ENCODE measurements around the gene NHLRC2. TPM values are rescaled to one million over a fixed set of nuclear protein-coding genes. Genes with fewer than 3 reads are reported as not detected.
"Not testable (repeated sequence)": the region's sequence is repeated elsewhere in the genome, so short reads cannot be mapped to it uniquely, and the experiment has no call there.

NHLRC2 gene
- total and polyA plus RNA-seq, 4 donors = 11.5 to 32.8 (median 18.0) TPM

- WGBS (ENCODE audit: insufficient coverage) = 100% methylated on average over 6 of the region's 7 CpGs
- not testable (repeated sequence) for DNase-seq (ENCODE audit: low read depth in 4 of 6, low spot score in 6 of 6)
Observed at GRCh38 chr10:113943196-113943595, 88.7 kb downstream of the NHLRC2 start.

GRCh38 chr10:113945075-113945686, 90.7 kb downstream of the NHLRC2 start:
- Histone ChIP-seq H3K27me3 (ENCODE audit: control insufficient read depth, insufficient read depth, low read length) (no peaks in the 10 kb centered on the region), H3K4me3 (ENCODE audit: low read depth, low read length) (no peak overlapping the region), H3K36me3 (ENCODE audit: control insufficient read depth, insufficient read depth, low read length) (no peaks in the 10 kb centered on the region), H3K27ac (ENCODE audit: low read depth, low read length) (no peak overlapping the region), H3K4me1 (ENCODE audit: control insufficient read depth, insufficient read depth, low read length) (peaks cover 10% of the 10 kb centered on the region), H3K9me3 (ENCODE audit: control insufficient read depth, insufficient read depth, low read length) (no peaks in the 10 kb centered on the region)
- DNase-seq (ENCODE audit: low read depth in 4 of 6, low spot score in 6 of 6) = no peak
- 98% methylated on average over 5 of the region's 9 CpGs for whole genome bisulfite sequencing (ENCODE audit: insufficient coverage)

More at GRCh38 chr10:113943196-113943595, 88.7 kb downstream of the NHLRC2 start:
- H3K9me3 ChIP-seq (ENCODE audit: control insufficient read depth, insufficient read depth, low read length); H3K27me3 ChIP-seq (ENCODE audit: control insufficient read depth, insufficient read depth, low read length); H3K27ac ChIP-seq (ENCODE audit: low read depth, low read length); H3K4me1 ChIP-seq (ENCODE audit: control insufficient read depth, insufficient read depth, low read length); H3K36me3 ChIP-seq (ENCODE audit: control insufficient read depth, insufficient read depth, low read length); H3K4me3 ChIP-seq (ENCODE audit: low read depth, low read length): not testable (repeated sequence)

GRCh38 chr10:113945687-113946085, 91.2 kb downstream of the NHLRC2 start:
- no peaks in the 10 kb centered on the region for H3K36me3 ChIP-seq (ENCODE audit: control insufficient read depth, insufficient read depth, low read length)
- WGBS (ENCODE audit: insufficient coverage) = 89% methylated on average over 3 of the region's 4 CpGs
- no peak overlapping the region for H3K27ac ChIP-seq (ENCODE audit: low read depth, low read length)
- no peak for DNase-seq (ENCODE audit: low read depth in 4 of 6, low spot score in 6 of 6)
- no peaks in the 10 kb centered on the region for H3K9me3 ChIP-seq (ENCODE audit: control insufficient read depth, insufficient read depth, low read length)
- H3K4me3 ChIP-seq (ENCODE audit: low read depth, low read length) = no peak overlapping the region
- peaks cover 10% of the 10 kb centered on the region for H3K4me1 ChIP-seq (ENCODE audit: control insufficient read depth, insufficient read depth, low read length)
- H3K27me3 ChIP-seq (ENCODE audit: control insufficient read depth, insufficient read depth, low read length) = no peaks in the 10 kb centered on the region

GRCh38 chr10:113947184-113948041, 93.0 kb downstream of the NHLRC2 start:
- Histone ChIP-seq H3K9me3 (ENCODE audit: control insufficient read depth, insufficient read depth, low read length) (no peaks in the 10 kb centered on the region), H3K27me3 (ENCODE audit: control insufficient read depth, insufficient read depth, low read length) (no peaks in the 10 kb centered on the region), H3K36me3 (ENCODE audit: control insufficient read depth, insufficient read depth, low read length) (no peaks in the 10 kb centered on the region), H3K4me1 (ENCODE audit: control insufficient read depth, insufficient read depth, low read length) (peaks cover 10% of the 10 kb centered on the region), H3K27ac (ENCODE audit: low read depth, low read length) (no peak overlapping the region), H3K4me3 (ENCODE audit: low read depth, low read length) (no peak overlapping the region)
- DNase-seq (ENCODE audit: low read depth in 4 of 6, low spot score in 6 of 6) = peak in 2 of 6 donors; percentile 16 to 70
- WGBS (ENCODE audit: insufficient coverage) = 40% methylated on average over 10 of the region's 12 CpGs

GRCh38 chr10:113948048-113948447, 93.6 kb downstream of the NHLRC2 start:
- no peak overlapping the region for H3K4me3 ChIP-seq (ENCODE audit: low read depth, low read length)
- H3K9me3 ChIP-seq (ENCODE audit: control insufficient read depth, insufficient read depth, low read length) = no peaks in the 10 kb centered on the region
- DNase-seq (ENCODE audit: low read depth in 4 of 6, low spot score in 6 of 6) = no peak
- H3K27ac ChIP-seq (ENCODE audit: low read depth, low read length) = no peak overlapping the region
- no peaks in the 10 kb centered on the region for H3K27me3 ChIP-seq (ENCODE audit: control insufficient read depth, insufficient read depth, low read length)
- whole genome bisulfite sequencing (ENCODE audit: insufficient coverage) = 80% methylated on average over 3 of the region's 4 CpGs
- H3K36me3 ChIP-seq (ENCODE audit: control insufficient read depth, insufficient read depth, low read length) = no peaks in the 10 kb centered on the region
- H3K4me1 ChIP-seq (ENCODE audit: control insufficient read depth, insufficient read depth, low read length) = peaks cover 10% of the 10 kb centered on the region

GRCh38 chr10:113950268-113950667, 95.8 kb downstream of the NHLRC2 start:
- Histone ChIP-seq H3K4me3 (ENCODE audit: low read depth, low read length) (no peak overlapping the region), H3K9me3 (ENCODE audit: control insufficient read depth, insufficient read depth, low read length) (no peaks in the 10 kb centered on the region), H3K27ac (ENCODE audit: low read depth, low read length) (no peak overlapping the region), H3K27me3 (ENCODE audit: control insufficient read depth, insufficient read depth, low read length) (no peaks in the 10 kb centered on the region), H3K36me3 (ENCODE audit: control insufficient read depth, insufficient read depth, low read length) (no peaks in the 10 kb centered on the region), H3K4me1 (ENCODE audit: control insufficient read depth, insufficient read depth, low read length) (peaks cover 14% of the 10 kb centered on the region)
- no peak for DNase-seq (ENCODE audit: low read depth in 4 of 6, low spot score in 6 of 6)

GRCh38 chr10:113953505-113954272, 99.2 kb downstream of the NHLRC2 start:
- no peak overlapping the region for H3K4me3 ChIP-seq (ENCODE audit: low read depth, low read length)
- H3K4me1 ChIP-seq (ENCODE audit: control insufficient read depth, insufficient read depth, low read length) = peaks cover 13% of the 10 kb centered on the region
- H3K27ac ChIP-seq (ENCODE audit: low read depth, low read length) = no peak overlapping the region
- no peaks in the 10 kb centered on the region for H3K36me3 ChIP-seq (ENCODE audit: control insufficient read depth, insufficient read depth, low read length)
- H3K9me3 ChIP-seq (ENCODE audit: control insufficient read depth, insufficient read depth, low read length) = no peaks in the 10 kb centered on the region
- 67% methylated on average over 1 of the region's 2 CpGs for WGBS (ENCODE audit: insufficient coverage)
- DNase-seq (ENCODE audit: low read depth in 4 of 6, low spot score in 6 of 6) = no peak
- H3K27me3 ChIP-seq (ENCODE audit: control insufficient read depth, insufficient read depth, low read length) = no peaks in the 10 kb centered on the region

GRCh38 chr10:113954409-113954808, 99.9 kb downstream of the NHLRC2 start:
- peak in 2 of 6 donors; percentile 34 to 64 for DNase-seq (ENCODE audit: low read depth in 4 of 6, low spot score in 6 of 6)
- H3K4me1 ChIP-seq (ENCODE audit: control insufficient read depth, insufficient read depth, low read length) = peaks cover 13% of the 10 kb centered on the region
- H3K27me3 ChIP-seq (ENCODE audit: control insufficient read depth, insufficient read depth, low read length) = no peaks in the 10 kb centered on the region
- H3K9me3 ChIP-seq (ENCODE audit: control insufficient read depth, insufficient read depth, low read length) = no peaks in the 10 kb centered on the region
- no peaks in the 10 kb centered on the region for H3K36me3 ChIP-seq (ENCODE audit: control insufficient read depth, insufficient read depth, low read length)
- no peak overlapping the region for H3K27ac ChIP-seq (ENCODE audit: low read depth, low read length)
- H3K4me3 ChIP-seq (ENCODE audit: low read depth, low read length) = no peak overlapping the region
- no CpG with 5 or more reads among the region's 1 CpG for WGBS (ENCODE audit: insufficient coverage)

GRCh38 chr10:113957013-113957412, 102.6 kb downstream of the NHLRC2 start:
- Histone ChIP-seq H3K4me3 (ENCODE audit: low read depth, low read length) (no peak overlapping the region), H3K4me1 (ENCODE audit: control insufficient read depth, insufficient read depth, low read length) (peaks cover 13% of the 10 kb centered on the region), H3K36me3 (ENCODE audit: control insufficient read depth, insufficient read depth, low read length) (no peaks in the 10 kb centered on the region), H3K9me3 (ENCODE audit: control insufficient read depth, insufficient read depth, low read length) (no peaks in the 10 kb centered on the region), H3K27me3 (ENCODE audit: control insufficient read depth, insufficient read depth, low read length) (no peaks in the 10 kb centered on the region), H3K27ac (ENCODE audit: low read depth, low read length) (peak overlapping the region; percentile 36)
- WGBS (ENCODE audit: insufficient coverage) = 77% methylated on average over 2 of the region's 5 CpGs
- DNase-seq (ENCODE audit: low read depth in 4 of 6, low spot score in 6 of 6) = peak in 1 of 6 donors; percentile 65
